Measurements from ENCODE around the gene DPF3. TPM values are rescaled to one million over a fixed set of nuclear protein-coding genes. Genes with fewer than 3 reads are reported as not detected.

The DPF3 gene
- total and polyA plus RNA-seq, 5 donors from 2014 or later = 0.11 to 2.0 (median 0.49) TPM; not detected in 1

DNA sequence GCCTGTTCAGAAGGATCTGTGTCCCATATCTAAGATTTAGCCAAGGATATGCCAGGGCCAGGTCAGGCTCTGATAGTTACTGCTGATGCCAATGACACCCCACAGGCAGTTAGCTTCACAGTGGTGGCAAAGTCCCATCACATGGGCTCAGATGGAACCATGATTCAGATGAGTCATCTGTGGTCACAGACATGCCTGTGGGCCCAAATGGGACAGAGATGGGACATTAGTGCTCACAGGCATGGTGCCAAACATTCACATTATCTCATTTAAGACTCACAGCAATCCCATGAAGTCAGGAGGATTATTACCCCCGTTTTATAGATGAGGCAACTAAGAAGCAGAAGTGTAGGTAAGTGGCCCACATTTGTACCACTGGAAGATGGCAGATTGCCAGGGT lies 207.8 kb downstream of the DPF3 start:
- Mint-ChIP-seq H3K4me1 (no peaks in the 10 kb centered on the region), H3K36me3 (no peaks in the 10 kb centered on the region), H3K27ac (no peak overlapping the region), H3K9me3 (peaks cover 0 to 3% (median 0%) of the 10 kb centered on the region in 7 donors), H3K27me3 (no peaks in the 10 kb centered on the region), H3K4me3 (no peak overlapping the region)
- ATAC-seq (ENCODE audit: low read depth in 2 of 2) = no peak
- H3K4me3 ChIP-seq (ENCODE audit: low read depth, low read length) = no peak overlapping the region
- H3K9me3 ChIP-seq (ENCODE audit: control insufficient read depth in 2 of 2, low read length in 2 of 2) = no peaks in the 10 kb centered on the region
- no peak for DNase-seq
- no peak overlapping the region for H3K27ac ChIP-seq (ENCODE audit: insufficient read depth, low read length, poor library complexity, severe bottlenecking)
- no peaks in the 10 kb centered on the region for H3K36me3 ChIP-seq (ENCODE audit: control insufficient read depth, insufficient read depth, low read length)
- no peaks in the 10 kb centered on the region for H3K4me1 ChIP-seq (ENCODE audit: control insufficient read depth, insufficient read depth, low read length, poor library complexity, severe bottlenecking)
- no peaks in the 10 kb centered on the region for H3K27me3 ChIP-seq (ENCODE audit: control insufficient read depth, insufficient read depth, low read length)

DNA sequence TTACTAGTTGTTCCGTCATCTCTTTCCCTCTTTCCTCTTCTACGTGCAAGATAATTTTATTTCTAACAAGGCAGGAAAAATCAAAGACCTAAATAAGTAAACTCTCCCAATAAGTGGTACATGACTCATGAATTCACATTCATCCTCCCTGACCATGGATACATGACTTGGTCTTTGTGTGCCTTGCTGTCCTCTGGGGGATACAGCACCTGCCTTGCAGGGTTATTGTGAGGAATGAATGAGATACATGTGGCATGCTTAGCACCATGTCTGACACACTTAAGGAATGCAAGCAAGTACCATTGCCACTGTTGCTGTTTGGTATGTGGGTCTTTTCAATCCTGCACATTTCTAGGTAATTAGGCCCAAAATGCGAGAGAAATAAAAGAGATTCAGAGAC lies 208.4 kb downstream of the DPF3 start:
- Mint-ChIP-seq H3K4me3 (no peak overlapping the region), H3K9me3 (peaks cover 0 to 1% (median 0%) of the 10 kb centered on the region in 7 donors), H3K27ac (peak overlapping the region in 1 of 3 donors; percentile 3), H3K36me3 (no peaks in the 10 kb centered on the region), H3K4me1 (no peaks in the 10 kb centered on the region), H3K27me3 (no peaks in the 10 kb centered on the region)
- H3K27ac ChIP-seq (ENCODE audit: insufficient read depth, low read length, poor library complexity, severe bottlenecking) = no peak overlapping the region
- no peaks in the 10 kb centered on the region for H3K9me3 ChIP-seq (ENCODE audit: control insufficient read depth in 2 of 2, low read length in 2 of 2)
- no peak for DNase-seq
- H3K4me1 ChIP-seq (ENCODE audit: control insufficient read depth, insufficient read depth, low read length, poor library complexity, severe bottlenecking) = no peaks in the 10 kb centered on the region
- H3K36me3 ChIP-seq (ENCODE audit: control insufficient read depth, insufficient read depth, low read length) = no peaks in the 10 kb centered on the region
- ATAC-seq (ENCODE audit: low read depth in 2 of 2) = no peak
- no peak overlapping the region for H3K4me3 ChIP-seq (ENCODE audit: low read depth, low read length)
- no peaks in the 10 kb centered on the region for H3K27me3 ChIP-seq (ENCODE audit: control insufficient read depth, insufficient read depth, low read length)

DNA sequence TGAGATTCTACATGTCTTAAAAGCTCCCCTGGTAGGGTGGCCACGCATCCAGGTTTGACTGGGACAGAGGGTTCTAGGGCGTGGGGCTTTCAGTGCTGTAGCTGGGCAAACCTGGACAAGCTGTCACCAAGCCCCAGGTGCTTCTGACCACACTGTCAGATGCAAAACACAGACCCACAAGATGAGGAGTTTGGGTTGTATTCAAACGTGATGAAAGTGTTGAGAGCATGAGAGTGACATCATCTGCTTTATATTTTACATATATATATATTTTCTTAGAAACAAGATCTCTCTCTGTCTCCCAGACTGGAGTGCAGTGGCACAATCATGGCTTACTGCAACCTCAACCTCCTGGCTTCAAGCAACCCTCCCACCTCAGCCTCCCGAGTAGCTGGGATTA lies 210.1 kb downstream of the DPF3 start:
- Histone ChIP-seq H3K4me3 (ENCODE audit: low read depth, low read length) (no peak overlapping the region), H3K4me1 (ENCODE audit: control insufficient read depth, insufficient read depth, low read length, poor library complexity, severe bottlenecking) (no peaks in the 10 kb centered on the region), H3K9me3 (ENCODE audit: control insufficient read depth in 2 of 2, low read length in 2 of 2) (no peaks in the 10 kb centered on the region), H3K27ac (ENCODE audit: insufficient read depth, low read length, poor library complexity, severe bottlenecking) (no peak overlapping the region), H3K27me3 (ENCODE audit: control insufficient read depth, insufficient read depth, low read length) (no peaks in the 10 kb centered on the region), H3K36me3 (ENCODE audit: control insufficient read depth, insufficient read depth, low read length) (no peaks in the 10 kb centered on the region)
- Mint-ChIP-seq H3K4me3 (no peak overlapping the region), H3K9me3 (peaks cover 0 to 1% (median 0%) of the 10 kb centered on the region in 7 donors), H3K36me3 (no peaks in the 10 kb centered on the region), H3K27ac (no peak overlapping the region), H3K27me3 (no peaks in the 10 kb centered on the region), H3K4me1 (no peaks in the 10 kb centered on the region)
- no peak for ATAC-seq (ENCODE audit: low read depth in 2 of 2)
- no peak for DNase-seq

DNA sequence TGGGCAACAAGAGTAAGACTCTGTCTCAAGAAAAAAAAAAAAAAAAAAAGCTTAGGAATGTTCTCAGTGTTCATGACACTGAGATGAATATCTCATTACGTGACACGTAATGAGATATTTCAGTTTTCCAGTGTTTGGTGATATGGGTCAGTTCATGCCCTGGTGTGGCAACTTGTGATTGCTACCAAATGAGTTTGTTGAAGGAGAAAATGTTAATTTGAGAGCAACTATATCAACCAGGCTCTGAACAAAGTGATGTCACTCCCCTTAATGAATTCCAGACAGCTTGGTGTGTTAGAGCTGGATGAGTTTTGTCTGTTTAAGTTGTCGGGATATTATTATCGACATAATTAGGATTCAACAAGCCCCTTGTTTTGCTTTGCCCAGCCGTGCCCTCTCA lies 211.7 kb downstream of the DPF3 start:
- Histone ChIP-seq H3K4me3 (ENCODE audit: low read depth, low read length) (no peak overlapping the region), H3K27me3 (ENCODE audit: control insufficient read depth, insufficient read depth, low read length) (no peaks in the 10 kb centered on the region), H3K36me3 (ENCODE audit: control insufficient read depth, insufficient read depth, low read length) (no peaks in the 10 kb centered on the region), H3K27ac (ENCODE audit: insufficient read depth, low read length, poor library complexity, severe bottlenecking) (no peak overlapping the region), H3K9me3 (ENCODE audit: control insufficient read depth in 2 of 2, low read length in 2 of 2) (no peaks in the 10 kb centered on the region), H3K4me1 (ENCODE audit: control insufficient read depth, insufficient read depth, low read length, poor library complexity, severe bottlenecking) (no peaks in the 10 kb centered on the region)
- Mint-ChIP-seq H3K9me3 (peaks cover 0 to 1% (median 0%) of the 10 kb centered on the region in 7 donors), H3K27ac (no peak overlapping the region), H3K27me3 (no peaks in the 10 kb centered on the region), H3K36me3 (no peaks in the 10 kb centered on the region), H3K4me1 (no peaks in the 10 kb centered on the region), H3K4me3 (no peak overlapping the region)
- ATAC-seq (ENCODE audit: low read depth in 2 of 2) (no peak), DNase-seq (no peak)

DNA sequence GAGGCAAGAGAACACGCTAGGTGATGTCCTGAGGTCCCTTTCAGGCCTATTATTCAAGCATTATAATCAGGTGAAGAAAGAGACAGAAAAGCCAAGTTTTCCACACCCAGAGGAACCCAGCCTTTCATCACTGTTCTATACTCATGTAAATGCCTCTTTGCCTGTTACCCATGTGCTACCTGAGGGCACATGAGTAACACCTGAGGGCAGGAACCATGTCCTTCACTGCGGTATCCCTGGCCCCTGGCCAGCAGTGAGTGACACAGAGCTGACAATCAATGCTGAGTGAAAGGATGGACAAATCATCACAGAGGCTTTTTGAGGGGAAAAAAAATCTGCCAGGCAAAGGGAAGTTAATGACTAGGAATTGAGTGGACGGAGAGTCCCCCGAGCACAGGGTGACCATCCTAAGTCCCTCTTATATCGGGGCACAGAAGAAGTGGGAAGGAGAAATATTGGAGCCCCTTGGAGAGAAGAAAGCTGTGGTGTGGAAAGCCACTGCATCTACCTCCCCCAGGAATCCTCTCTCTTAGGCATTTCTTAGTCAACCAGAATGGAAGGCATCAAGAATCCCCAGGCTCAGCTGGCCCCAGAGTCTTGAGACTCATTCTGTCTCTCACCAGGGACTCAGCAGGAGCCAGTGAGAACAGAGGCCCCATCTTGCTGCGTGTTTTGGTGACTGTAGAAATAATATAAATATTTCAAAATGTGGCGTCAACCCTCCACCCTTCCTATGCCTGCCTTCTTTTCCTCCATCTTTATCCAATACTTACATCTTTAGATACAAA lies 212.9 kb downstream of the DPF3 start:
- H3K4me3 Mint-ChIP-seq = no peak overlapping the region
- Histone ChIP-seq H3K27ac (ENCODE audit: insufficient read depth, low read length, poor library complexity, severe bottlenecking) (no peak overlapping the region), H3K36me3 (ENCODE audit: control insufficient read depth, insufficient read depth, low read length) (no peaks in the 10 kb centered on the region), H3K4me1 (ENCODE audit: control insufficient read depth, insufficient read depth, low read length, poor library complexity, severe bottlenecking) (no peaks in the 10 kb centered on the region), H3K27me3 (ENCODE audit: control insufficient read depth, insufficient read depth, low read length) (no peaks in the 10 kb centered on the region), H3K9me3 (ENCODE audit: control insufficient read depth in 2 of 2, low read length in 2 of 2) (no peaks in the 10 kb centered on the region), H3K4me3 (ENCODE audit: low read depth, low read length) (no peak overlapping the region)
- H3K27me3 Mint-ChIP-seq = no peaks in the 10 kb centered on the region
- H3K4me1 Mint-ChIP-seq = no peaks in the 10 kb centered on the region
- no peak overlapping the region for H3K27ac Mint-ChIP-seq
- no peak for DNase-seq
- H3K9me3 Mint-ChIP-seq = peaks cover 0 to 2% (median 0%) of the 10 kb centered on the region in 7 donors
- H3K36me3 Mint-ChIP-seq = no peaks in the 10 kb centered on the region
- ATAC-seq (ENCODE audit: low read depth in 2 of 2) = no peak

DNA sequence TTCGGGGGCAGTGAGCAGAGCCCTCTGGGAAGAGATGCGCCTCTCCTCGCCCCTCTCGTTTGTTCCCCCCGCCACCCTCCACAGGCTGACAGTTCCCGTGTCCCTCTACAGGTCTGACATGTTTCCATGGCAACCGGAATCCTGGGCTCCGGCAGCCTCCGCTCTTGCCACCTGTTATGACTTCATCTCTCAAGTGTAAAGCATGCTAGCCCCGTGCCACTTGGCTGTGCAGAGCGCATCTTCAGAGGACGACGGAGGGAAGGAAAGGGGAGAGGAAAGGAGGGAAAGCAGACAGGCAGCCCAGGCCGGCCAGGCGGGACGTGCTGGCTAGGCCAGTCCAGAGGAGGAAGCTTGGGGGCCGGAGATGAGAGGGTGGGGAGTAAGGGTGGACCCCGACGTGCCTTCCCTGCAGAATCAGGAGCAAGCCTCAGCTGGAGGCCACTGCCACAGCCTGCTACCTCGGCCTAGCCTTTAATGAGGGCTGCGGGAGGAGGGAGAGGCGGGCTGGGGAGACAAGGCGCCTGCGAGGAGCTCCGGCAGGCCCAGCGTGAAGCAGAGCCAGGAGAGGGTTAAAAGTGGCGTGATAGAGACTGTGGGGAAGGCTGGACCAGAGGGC lies 214.3 kb downstream of the DPF3 start:
- no peaks in the 10 kb centered on the region for H3K36me3 Mint-ChIP-seq
- no peak for DNase-seq
- no peaks in the 10 kb centered on the region for H3K27me3 Mint-ChIP-seq
- Histone ChIP-seq H3K27me3 (ENCODE audit: control insufficient read depth, insufficient read depth, low read length) (no peaks in the 10 kb centered on the region), H3K9me3 (ENCODE audit: control insufficient read depth in 2 of 2, low read length in 2 of 2) (no peaks in the 10 kb centered on the region), H3K27ac (ENCODE audit: insufficient read depth, low read length, poor library complexity, severe bottlenecking) (no peak overlapping the region), H3K4me3 (ENCODE audit: low read depth, low read length) (no peak overlapping the region), H3K4me1 (ENCODE audit: control insufficient read depth, insufficient read depth, low read length, poor library complexity, severe bottlenecking) (no peaks in the 10 kb centered on the region), H3K36me3 (ENCODE audit: control insufficient read depth, insufficient read depth, low read length) (no peaks in the 10 kb centered on the region)
- H3K27ac Mint-ChIP-seq = no peak overlapping the region
- H3K4me3 Mint-ChIP-seq = no peak overlapping the region
- peaks cover 0 to 2% (median 0%) of the 10 kb centered on the region in 7 donors for H3K9me3 Mint-ChIP-seq
- no peak for ATAC-seq (ENCODE audit: low read depth in 2 of 2)
- no peaks in the 10 kb centered on the region for H3K4me1 Mint-ChIP-seq

DNA sequence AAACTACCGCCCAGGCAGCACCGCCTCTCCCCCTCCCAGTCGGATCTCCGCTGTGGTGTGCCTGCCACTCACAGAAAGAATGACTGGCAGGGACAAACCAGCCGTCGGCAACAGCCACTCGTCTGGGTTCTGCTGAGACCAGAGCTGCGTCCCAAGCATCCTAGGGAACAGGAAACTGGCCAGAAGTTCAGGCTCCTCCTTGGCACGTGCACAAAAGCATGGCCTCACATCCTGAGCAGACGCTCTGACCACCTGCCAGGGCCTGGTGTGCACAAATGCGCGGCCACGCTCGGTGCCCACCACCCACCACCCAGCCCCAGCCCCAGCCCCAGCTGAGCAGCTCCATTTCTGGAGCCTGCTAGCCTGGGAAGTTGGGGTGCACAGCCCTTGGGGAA lies 214.8 kb downstream of the DPF3 start:
- H3K4me3 Mint-ChIP-seq = no peak overlapping the region
- no peak for DNase-seq
- Histone ChIP-seq H3K4me1 (ENCODE audit: control insufficient read depth, insufficient read depth, low read length, poor library complexity, severe bottlenecking) (no peaks in the 10 kb centered on the region), H3K4me3 (ENCODE audit: low read depth, low read length) (no peak overlapping the region), H3K36me3 (ENCODE audit: control insufficient read depth, insufficient read depth, low read length) (no peaks in the 10 kb centered on the region), H3K9me3 (ENCODE audit: control insufficient read depth in 2 of 2, low read length in 2 of 2) (no peaks in the 10 kb centered on the region), H3K27ac (ENCODE audit: insufficient read depth, low read length, poor library complexity, severe bottlenecking) (no peak overlapping the region), H3K27me3 (ENCODE audit: control insufficient read depth, insufficient read depth, low read length) (no peaks in the 10 kb centered on the region)
- no peaks in the 10 kb centered on the region for H3K36me3 Mint-ChIP-seq
- ATAC-seq (ENCODE audit: low read depth in 2 of 2) = no peak
- no peak overlapping the region for H3K27ac Mint-ChIP-seq
- no peaks in the 10 kb centered on the region for H3K4me1 Mint-ChIP-seq
- peaks cover 0 to 2% (median 0%) of the 10 kb centered on the region in 7 donors for H3K9me3 Mint-ChIP-seq
- H3K27me3 Mint-ChIP-seq = no peaks in the 10 kb centered on the region

DNA sequence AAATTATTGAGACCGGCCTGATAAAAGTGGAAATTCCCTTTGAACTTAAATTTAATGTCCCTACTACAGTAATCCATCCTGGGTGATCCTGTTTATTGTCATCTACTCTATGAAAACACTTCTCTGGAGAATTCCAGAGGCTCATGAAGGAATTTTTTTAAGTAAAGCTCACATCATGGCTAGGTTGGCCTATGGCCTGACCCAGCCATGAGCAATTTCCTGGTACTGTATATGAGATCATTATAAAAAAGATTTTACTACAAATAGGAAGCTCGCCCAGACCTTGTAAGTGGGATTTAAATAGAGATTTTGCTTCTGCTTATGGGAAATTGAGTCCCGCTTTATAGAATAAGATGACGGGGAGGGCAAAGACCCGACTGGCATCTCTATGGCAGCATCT lies 215.5 kb downstream of the DPF3 start:
- Mint-ChIP-seq H3K4me3 (no peak overlapping the region), H3K27me3 (no peaks in the 10 kb centered on the region), H3K4me1 (no peaks in the 10 kb centered on the region), H3K27ac (no peak overlapping the region), H3K9me3 (peaks cover 0 to 2% (median under 1%) of the 10 kb centered on the region in 7 donors), H3K36me3 (no peaks in the 10 kb centered on the region)
- no peak overlapping the region for H3K27ac ChIP-seq (ENCODE audit: insufficient read depth, low read length, poor library complexity, severe bottlenecking)
- no peak for DNase-seq
- no peaks in the 10 kb centered on the region for H3K9me3 ChIP-seq (ENCODE audit: control insufficient read depth in 2 of 2, low read length in 2 of 2)
- ATAC-seq (ENCODE audit: low read depth in 2 of 2) = no peak
- H3K27me3 ChIP-seq (ENCODE audit: control insufficient read depth, insufficient read depth, low read length) = no peaks in the 10 kb centered on the region
- no peak overlapping the region for H3K4me3 ChIP-seq (ENCODE audit: low read depth, low read length)
- H3K4me1 ChIP-seq (ENCODE audit: control insufficient read depth, insufficient read depth, low read length, poor library complexity, severe bottlenecking) = no peaks in the 10 kb centered on the region
- no peaks in the 10 kb centered on the region for H3K36me3 ChIP-seq (ENCODE audit: control insufficient read depth, insufficient read depth, low read length)

Data from CD4-positive, CD25-positive, alpha-beta regulatory T cell (primary cell).